DMS 273 treated with DMSO at 0.1 percent for 48 hours (cell line): ENCODE results near the gene MUSTN1.

Experiments
- DNase-seq: peaks from one replicate; lab custom pipeline; 2025; lab: John Stamatoyannopoulos, UW

Gene MUSTN1

DNA sequence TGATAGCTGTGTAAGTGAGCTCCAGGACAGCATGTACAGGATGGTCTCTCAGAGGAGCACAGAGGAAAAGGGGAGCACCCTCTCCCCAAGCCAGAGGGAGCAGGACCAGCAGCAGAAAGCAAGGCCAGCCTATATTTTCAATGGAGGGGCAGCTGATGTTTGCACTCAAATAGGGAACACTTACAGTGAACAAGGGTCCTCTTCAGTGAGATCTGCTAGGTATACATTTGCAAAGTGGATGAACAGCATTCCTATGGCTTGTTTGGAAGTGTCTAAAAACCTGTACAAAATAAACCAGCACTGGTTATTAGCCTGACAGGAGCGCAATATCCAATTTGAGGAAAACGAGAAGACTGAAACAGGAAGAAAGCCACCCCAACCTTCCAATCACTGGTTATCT, 17.6 kb upstream of the MUSTN1 start:
- no peak for DNase-seq

DNA sequence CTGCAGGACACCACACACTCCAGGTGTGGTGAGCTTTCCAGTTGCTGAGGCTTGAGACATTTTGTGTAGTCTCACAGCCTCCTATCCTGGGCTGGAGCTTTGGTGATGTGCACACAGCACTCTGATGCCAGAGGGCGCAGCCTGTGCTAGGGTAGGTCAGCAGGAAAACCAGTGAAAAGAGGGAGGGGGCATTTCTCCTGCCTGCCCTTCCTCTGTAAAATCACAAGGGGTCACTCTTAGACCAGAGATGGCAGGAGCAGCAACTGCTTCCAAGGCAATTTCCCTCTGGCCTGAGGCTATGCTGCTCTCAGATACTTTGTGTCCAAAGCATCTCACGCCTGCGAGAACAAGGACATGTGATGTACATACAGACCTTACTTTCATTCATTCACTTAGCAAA, 16.5 kb upstream of the MUSTN1 start:
- DNase-seq, result no peak

DNA sequence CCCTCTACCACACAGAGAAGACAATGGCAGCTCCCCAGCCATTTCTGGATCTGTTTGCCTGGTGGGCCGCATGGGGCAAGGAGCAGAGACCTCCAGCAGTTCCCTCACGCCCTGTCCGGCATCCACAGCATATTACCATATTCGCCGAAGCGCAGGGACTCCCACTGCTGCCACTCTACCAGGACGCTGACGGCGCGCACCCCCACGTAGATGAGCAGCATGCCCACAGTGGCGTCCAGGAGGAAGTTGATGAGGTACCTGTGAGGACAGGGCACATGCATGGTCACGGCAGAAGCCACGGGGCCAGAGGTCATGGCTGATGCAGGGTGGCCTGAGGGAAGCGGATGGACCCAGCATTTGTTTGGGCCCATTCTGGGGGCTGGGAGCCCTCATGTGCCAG, 14.8 kb upstream of the MUSTN1 start:
- DNase-seq, result no peak

DNA sequence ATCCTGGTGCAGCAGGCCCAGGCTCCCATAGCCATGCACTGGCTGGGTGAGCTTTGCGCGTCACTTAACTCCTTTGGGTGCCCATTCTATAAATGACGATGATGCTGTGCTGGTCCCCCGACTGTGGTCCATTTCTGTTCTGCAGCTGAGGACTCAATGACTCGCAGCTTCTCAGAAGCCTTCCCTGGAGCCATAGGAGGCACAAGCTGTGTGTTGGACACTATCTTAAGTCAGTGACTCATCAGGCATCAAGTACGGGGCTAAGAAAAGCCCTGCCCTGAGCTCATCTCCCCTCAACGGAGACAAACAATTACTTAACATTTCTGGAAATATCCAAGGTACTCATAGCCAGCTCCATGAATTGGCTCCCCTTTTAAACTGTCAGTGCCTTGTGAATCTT, 13.8 kb upstream of the MUSTN1 start:
- no peak for DNase-seq

DNA sequence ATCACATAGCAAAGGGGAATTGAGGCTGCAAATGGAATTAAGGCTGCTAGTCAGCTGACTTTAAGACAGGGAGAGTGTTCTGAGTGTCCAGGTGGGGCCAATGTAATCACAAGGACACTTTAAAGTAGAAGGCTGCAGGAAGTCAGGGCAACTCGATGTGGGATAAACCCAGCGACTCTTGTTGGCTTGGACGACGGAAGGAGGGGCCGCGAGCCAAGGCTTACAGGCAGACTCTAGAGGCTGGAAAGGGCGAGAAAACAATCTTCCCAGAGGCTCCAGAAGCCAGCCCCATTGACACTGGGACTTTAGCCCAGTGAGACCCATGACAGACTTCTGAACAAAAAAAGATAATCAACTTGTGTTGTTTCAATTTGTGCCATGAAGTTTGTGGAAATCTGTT, 12.9 kb upstream of the MUSTN1 start:
- DNase-seq, result no peak

DNA sequence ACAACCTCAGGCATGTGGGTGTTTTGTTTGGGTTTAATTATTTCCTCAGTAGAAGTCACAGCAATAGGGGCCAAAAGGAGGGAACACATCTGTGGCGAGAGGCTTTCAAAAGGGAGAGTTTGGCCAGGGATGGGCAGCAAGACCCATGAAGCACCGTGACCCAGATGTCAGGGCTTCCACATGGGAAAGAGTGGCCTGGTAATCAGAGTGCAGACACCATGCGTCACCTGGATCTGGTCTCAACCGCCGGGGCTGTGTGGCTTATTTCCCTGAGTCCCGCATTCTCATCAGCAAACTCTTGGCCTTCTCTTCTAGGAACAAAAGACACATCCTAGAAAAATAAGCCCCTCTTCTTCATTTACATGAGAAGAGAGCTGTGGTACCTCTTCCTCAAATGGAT, 12.4 kb upstream of the MUSTN1 start:
- DNase-seq, result no peak

DNA sequence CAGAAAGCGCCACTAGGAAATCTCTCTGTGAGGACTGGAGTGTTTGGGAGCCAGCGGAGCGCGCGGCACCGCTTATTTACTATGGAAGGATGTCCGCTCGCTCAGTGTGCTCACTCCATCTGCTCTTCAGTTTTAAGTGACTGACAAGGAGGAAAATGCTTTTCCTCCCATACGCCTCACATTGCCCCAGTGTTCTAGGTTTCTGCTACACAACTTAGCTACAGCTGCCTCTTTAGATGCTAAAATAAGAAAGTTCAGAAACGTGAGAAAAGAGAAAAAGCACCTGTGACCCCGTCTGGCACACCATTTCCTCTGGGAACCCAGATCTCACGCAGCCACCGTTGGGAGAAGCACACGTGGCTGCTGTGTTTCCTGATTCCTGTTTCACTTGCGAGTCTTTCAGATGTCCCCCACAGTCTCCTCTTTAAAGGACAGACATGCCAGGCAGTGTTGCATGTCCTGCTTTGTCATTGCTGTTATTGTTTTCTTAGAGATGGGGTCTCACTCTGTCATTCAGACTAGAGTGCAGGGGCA, 11.7 kb upstream of the MUSTN1 start:
- no peak for DNase-seq

DNA sequence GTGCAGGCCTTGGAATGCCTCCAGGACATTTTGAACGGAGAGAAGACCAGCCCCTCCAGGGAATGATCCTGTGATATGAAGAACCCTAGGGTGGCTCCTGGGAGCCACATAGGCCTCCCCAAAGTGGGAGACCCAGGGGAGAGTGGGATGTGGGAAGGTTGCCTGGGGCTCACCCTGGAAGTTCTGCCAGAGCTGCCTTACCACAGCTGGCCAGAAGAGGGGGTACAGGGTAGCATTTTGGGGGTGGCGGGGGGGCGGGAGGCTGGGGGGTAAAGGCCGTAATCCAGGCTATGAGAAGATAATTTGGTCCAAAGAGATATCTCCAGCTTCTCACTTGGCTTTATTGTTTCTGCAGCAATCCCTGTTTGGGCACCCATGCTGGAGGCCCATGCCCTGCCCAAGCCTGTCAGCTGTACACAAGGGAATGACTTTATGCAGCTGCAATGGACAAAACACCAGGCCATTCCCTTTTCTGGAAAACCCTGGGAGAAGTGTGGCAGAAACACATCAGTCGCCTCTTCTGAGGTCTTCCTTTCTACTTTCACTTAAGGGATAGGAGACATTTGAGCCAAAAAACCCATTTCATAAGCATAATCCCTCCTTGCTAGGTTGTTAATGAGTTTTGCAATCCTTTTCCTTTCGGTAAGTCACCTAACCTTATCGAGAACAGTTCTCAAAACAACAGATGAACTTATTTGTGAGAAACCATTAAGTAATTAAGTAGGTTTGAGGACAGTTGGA, 11.0 kb upstream of the MUSTN1 start:
- no peak for DNase-seq

DNA sequence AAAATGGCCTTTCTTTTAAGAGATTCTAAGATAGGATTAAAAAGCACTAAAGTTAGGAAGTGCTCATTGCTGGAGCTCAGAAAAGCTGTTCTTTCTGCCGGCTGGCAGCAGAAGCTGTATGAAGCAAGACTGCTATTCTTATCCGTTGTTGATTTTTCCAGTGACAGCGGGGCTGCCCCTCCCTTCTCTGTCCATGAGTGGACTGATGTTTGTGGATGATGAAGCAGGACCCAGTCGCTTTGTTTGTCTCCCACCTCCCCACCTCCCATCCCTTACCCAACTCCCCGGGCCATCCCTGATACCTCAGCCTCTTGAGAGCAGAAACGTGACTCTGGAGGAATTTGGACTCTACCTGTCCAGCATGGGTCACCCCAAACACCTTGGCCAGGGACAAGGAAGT, 10.3 kb upstream of the MUSTN1 start:
- no peak for DNase-seq

DNA sequence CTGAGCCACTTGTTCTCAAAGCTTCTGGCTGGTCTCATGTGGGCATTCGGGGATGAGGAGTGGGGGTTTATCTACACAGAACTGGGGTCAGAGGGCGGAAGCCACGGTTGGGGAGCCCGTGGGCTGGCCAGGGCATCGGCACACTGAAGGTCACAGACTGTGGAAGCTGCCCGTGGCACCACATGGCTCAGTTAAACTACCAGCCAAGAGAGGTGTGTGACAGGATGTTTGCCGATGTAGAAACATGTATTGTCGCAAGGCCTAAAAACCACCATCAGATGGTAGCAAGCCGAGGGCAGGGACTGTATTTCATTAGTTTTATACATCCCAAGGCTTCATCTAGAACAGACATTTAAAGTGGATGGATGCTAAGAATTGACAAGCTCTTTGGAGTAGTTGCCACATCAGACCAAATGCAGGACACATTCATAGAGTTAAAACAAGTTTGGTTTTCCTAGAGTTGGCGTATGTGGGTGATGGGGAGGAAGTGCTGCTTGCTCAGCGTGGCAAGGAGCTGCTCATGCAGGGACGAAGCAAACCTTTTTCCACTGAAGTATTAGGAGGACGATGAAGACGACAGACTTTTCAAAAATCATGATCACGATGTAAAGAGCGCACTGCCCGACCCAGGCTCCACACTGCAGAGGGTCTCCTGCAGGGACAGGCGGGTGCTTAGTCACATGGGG, 9.6 kb upstream of the MUSTN1 start:
- no peak for DNase-seq

DNA sequence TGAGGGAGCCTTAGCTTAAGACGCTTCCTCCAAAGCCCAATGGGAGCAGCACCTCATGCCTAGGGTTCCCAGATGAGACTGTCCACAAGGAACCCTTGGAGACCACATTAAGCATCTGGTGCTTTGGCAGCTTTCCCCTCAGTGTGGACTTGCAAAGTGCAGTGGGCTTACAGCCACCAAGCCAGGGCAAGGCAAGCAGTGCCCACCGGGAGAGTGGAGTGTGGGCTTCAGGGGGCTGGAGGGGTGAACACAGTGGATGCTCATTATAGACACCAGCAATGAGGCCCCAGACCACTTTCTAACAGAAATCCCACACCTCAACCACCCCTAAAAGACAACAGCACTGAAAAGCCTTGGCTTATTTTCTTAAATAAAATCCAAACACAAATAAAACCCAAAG, 9.1 kb upstream of the MUSTN1 start:
- no peak for DNase-seq

DNA sequence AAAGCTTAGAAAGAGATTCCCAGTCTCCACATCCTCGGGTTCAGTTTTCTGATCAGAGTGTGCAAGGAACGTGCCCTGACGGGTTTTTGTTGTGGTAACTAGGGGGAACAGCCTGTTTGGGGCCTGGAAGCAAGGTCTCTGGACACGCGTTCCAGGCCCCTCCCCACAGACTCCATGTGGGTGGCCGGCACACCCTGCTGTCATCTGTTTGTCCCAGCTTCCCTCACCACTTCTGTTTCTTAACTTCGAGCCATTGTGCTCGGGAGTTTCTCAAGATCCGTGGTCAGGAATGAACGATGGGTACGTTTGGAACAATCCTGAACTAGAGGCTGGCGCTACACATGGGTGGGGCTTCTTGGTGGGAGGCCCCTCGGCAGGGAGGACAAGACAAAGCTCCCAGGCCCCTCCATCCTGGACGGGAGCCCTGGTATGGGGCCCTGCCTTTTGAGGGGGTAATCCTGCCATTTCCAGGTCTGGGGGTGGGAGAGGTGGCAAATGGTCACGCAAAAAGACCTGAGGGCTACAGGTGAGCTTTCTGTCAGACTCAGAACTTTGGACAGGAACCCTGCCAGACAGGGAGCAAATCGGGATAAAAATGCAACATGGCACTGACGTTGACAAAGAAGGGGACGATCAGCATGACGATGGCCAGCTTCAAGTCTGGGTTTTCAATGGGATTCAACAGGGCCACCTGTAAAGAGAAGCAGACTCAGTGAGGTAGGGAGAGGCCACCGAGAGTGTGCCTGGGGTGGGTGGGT, 8.5 kb upstream of the MUSTN1 start:
- no peak for DNase-seq

DNA sequence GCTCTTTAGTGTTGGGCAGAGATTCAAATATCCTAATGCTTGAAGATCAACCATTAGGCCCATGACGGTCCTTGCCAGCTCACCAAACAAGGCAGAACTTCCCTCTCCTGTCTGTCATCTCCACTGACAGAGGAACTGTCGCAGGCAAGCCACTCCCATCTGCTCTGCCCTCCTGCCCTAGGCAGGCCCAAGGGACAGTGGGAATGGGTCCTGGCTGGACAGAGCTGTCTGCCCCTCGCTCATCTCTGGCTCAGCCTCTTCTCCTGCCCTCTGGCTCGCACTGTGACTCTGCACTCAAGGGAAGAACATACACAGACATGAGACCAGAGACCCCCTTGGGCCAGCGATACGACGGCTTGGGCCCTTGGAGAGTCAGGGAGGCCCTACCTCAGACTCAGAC, 7.6 kb upstream of the MUSTN1 start:
- DNase-seq, result no peak

DNA sequence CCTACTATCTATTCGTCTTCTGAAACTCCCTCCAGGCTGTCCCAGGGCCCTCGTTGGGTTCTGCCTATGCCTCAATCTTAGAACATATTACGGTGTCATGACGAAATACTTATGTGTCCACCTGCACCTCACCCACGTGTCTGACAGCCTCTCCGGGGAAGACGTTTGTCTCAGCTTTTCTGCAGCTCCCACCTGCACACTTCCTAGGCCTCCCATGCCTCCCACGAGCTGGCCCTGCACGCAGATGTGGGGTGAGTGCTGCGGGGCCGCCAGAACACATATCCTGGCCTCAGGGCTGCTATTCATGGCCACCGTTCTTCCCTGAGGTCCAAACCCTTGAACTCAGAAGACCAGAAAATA, 7.1 kb upstream of the MUSTN1 start:
- no peak for DNase-seq

DNA sequence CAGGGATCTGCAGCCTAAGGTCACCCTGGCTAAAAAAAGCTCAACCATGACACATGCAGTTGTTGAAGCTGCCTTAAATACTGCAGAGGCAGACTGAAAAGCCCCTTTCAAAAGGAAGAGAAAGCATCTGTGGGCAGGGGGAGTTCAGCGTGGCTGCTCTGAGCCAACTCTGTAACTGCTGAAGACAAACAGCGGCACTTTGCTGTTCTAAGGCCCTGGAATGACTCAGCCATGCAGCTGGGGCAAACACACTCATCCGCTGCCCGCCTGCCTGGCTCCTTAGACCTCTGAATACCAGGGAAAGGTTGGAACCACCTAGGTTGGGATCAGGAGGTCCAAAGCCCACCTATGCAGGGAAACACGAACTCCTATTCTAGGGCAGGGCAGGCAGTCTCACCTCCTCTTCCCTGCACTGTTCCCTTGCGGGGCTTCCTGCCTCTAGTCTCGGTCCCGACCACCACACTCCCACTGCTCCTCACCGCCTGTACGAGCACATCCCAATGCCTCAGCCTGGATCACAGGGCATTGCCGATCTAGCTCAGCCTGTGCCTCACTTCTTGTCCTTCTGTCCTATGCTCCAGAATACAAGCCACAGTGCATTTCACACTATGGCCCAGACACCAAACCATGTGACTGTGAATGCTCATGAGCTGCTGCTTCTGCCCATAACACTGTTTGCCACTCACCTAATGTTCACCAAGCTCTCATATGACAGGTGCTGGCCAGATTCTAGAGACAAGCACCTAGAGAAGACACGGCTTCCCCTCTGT, 6.6 kb upstream of the MUSTN1 start:
- DNase-seq, result no peak

DNA sequence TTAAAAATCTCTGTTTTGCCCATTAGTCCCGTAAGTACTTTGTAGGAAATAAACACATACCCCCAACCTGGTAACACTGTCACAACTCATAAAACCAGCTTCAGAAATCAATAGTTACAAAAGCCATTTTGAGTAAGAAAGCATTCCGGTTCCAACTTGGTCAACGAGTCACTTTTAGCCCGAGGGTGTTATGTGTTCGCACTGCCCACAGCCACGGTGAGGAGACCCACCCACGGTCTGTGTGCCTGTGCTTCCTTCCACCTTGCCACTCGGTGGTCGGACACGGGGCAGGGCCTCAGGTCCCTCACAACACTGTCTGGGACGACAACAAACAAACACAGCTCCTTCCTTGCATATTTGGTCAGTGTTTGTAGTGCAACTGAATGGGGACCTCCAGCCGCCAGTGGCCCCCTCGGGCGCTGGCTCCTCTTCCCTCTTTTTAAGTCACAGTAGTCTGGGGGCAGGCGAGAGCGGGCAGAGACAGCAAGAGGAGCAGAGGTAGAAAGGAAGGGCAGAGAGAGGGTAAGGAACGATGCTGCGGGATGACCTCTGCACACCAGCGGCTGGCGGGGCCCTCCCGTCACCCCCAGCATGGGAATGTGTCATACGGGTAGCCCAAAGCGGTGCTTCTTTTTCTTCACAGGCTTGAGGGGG, 5.2 kb upstream of the MUSTN1 start:
- DNase-seq, result no peak

DNA sequence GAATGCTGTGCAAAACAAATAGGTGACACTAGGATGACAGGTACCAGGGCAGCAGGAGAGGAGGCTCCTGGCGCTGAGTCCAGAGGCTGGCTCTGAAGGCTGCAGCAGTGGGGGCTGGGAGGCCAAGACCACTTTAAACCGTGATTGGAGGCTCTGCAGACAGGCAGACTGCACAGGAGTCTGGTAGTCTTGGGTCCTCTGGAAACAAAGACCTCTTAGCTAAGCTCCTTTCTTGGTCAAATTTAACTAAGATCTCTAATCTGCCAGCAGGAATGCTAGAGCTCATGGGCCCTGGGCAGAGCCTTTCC, 4.4 kb upstream of the MUSTN1 start:
- no peak for DNase-seq

DNA sequence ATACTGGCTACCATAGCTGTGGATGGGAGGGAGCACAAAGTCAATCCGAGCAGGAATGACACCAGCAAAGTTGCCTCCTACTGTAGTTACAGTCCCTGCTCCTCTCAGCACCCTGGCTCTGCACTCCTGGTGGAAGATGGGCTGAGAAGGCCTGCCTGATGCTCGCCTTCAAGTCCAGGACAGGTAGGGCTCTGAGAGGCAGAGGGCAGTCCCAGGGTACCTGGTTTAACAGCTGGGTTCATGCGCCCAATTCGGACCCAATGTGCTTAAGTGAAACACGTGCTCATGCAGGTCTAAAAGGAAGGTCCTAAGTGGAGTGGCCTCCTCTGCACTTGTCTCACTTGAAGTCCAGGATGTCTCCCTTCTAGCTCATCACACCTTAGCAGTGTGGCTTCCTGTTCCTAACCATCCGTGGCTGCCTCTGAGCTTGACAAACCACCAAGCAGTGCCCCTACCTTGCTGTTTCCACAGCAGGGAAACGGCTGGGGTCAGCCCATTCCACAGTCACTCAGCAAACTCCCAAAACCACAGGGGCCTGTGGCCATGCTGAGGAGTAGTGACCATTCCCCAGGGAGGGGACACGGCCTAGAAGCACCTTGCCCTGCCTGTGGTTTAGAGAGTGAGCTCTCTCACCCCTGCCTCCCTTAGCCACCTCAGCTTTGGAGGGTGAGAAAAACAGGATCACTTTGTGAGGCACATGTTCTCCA, 3.9 kb upstream of the MUSTN1 start:
- no peak for DNase-seq

DNA sequence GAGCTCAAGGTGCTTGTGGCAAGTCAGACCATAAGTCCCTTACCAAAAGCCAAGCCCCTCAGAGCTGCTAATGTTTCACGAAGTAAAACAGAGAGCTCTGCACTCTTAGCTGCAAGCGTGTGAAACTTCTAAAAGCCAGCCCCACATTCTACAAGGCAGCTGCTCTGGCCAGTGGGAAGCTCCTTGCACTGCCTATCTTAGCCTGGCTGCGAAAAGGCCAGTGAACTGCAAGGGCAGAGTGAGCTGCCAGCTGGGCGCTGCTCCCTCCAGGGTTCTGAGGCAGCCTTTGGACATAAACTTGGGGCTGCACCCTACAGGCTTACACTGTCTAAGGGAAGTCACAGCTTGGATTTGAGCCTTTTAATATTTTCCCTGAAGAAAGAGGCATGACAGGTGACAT, 2.2 kb upstream of the MUSTN1 start:
- no peak for DNase-seq

DNA sequence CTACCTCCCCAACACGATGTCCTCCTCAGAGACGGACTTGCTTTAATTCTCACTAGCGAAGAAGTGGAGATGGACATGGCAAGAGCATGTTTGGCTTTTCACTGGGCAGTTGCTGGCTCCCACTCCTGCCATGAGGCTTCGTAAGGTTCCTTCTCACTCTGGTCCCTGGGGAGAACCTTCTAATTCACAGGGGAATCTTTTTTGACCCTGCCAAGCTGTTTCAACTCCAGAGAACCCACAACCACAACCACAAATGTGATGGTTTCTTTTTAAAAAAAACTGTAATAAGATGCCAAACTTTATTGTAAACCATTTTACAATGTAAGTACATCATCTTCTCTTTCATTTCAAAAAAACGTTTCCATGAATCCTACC, 1.6 kb upstream of the MUSTN1 start:
- no peak for DNase-seq

DNA sequence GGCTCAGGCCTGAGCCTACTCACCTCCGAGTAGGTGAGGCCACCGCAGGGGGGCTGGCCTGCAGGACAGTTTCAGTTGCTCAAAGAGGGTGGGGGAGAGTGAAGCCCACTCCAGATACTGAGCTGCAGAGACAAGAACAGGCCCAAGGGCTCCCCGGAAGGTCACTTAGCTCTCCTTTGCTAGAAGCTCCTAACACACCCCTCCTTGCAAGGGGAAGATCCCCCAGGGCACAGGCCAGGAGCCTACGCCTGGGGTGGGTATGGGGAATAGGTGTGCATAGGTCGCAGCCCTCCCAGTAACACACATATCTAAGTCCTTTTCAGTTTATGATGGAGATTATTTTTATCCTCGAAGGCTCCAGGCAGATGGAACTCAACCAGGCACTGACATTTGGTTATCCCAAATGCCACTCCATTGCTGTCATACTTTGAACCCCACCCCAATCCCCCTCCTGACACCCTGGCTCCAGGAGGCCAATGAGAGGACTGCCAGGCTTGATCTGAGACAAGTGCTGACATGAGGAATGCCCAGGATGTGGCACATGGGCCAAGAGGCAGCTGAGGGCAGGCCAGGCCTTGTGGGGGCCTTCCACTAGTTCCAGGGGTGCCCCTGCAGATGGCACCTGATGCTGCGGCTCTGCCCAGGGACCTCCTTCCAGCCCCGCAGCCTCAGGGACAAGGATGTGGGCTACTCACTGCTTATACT, 1.1 kb upstream of the MUSTN1 start:
- DNase-seq, result no peak
